Measurements from ENCODE around the gene ARFRP1. TPM values are rescaled to one million over a fixed set of nuclear protein-coding genes. Genes with fewer than 3 reads are reported as not detected.
A peak's percentile ranks its signal among the peaks of the same experiment; 100 is the strongest.

ARFRP1 gene
- total RNA-seq, 1 donor = 21.7 TPM

GRCh38 chr20:63742381-63743024, 34.7 kb upstream of the ARFRP1 start:
- Histone ChIP-seq H3K4me3 (ENCODE audit: insufficient read depth, low read length) (no peak overlapping the region), H3K27me3 (ENCODE audit: insufficient read depth, low read length) (no peaks in the 10 kb centered on the region), H2AFZ (ENCODE audit: low read length) (no peak overlapping the region), H3K79me2 (ENCODE audit: insufficient read depth, low read length) (peaks cover 4% of the 10 kb centered on the region), H4K20me1 (ENCODE audit: insufficient read depth, low read length) (peaks cover 8% of the 10 kb centered on the region), H3K27ac (ENCODE audit: low read depth, low read length) (no peak overlapping the region), H3K4me1 (ENCODE audit: insufficient read depth, low read length) (peaks cover 9% of the 10 kb centered on the region), H3K9me3 (ENCODE audit: low read depth, low read length) (no peaks in the 10 kb centered on the region), H3K4me2 (ENCODE audit: insufficient read depth, low read length) (no peak overlapping the region), H3K36me3 (ENCODE audit: insufficient read depth, low read length) (peaks cover 22% of the 10 kb centered on the region)
- TF ChIP-seq CTCF (IDR thresholded peaks at IDR 0.05; ENCODE audit: extremely low read depth, low read depth, low read length) = no peak
- DNase-seq (ENCODE audit: insufficient read length, low spot score, missing footprints) = peak; percentile 88

DNA sequence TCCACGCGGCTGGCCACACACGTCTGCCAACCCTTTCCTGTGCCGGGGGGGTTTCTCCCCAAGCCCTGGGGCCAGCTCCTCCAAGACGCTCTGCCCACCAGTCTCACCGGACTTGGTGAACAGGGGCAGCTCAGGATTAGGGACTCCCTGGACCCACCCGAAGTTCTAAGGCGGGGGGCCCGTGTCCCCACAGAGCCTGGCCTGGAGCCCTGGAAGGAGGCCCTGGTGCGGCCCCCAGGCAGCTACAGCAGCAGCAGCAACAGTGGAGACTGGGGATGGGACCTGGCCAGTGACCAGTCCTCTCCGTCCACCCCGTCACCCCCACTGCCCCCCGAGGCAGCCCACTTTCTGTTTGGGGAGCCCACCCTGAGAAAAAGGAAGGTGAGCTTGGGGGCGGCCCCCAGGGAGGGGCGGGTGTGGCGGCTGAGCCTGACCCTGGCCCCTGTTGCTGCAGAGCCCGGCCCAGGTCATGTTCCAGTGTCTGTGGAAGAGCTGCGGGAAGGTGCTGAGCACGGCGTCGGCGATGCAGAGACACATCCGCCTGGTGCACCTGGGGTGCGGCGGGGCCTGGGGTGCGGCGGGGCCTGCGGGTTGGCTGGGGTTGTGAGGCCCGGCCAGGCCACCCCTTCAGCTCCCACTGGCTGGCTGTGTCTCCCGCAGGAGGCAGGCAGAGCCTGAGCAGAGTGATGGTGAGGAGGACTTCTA, 34.1 kb upstream of the ARFRP1 start:
- no peaks in the 10 kb centered on the region for H3K9me3 ChIP-seq (ENCODE audit: low read depth, low read length)
- peak; percentile 81 for DNase-seq (ENCODE audit: insufficient read length, low spot score, missing footprints)
- H4K20me1 ChIP-seq (ENCODE audit: insufficient read depth, low read length) = peaks cover 8% of the 10 kb centered on the region
- peaks cover 22% of the 10 kb centered on the region for H3K36me3 ChIP-seq (ENCODE audit: insufficient read depth, low read length)
- H3K4me2 ChIP-seq (ENCODE audit: insufficient read depth, low read length) = peak overlapping the region; percentile 89
- no peak for TF ChIP-seq CTCF (IDR thresholded peaks at IDR 0.05; ENCODE audit: extremely low read depth, low read depth, low read length)
- H3K4me1 ChIP-seq (ENCODE audit: insufficient read depth, low read length) = peaks cover 9% of the 10 kb centered on the region
- peaks cover 4% of the 10 kb centered on the region for H3K79me2 ChIP-seq (ENCODE audit: insufficient read depth, low read length)
- no peak overlapping the region for H3K27ac ChIP-seq (ENCODE audit: low read depth, low read length)
- H3K27me3 ChIP-seq (ENCODE audit: insufficient read depth, low read length) = no peaks in the 10 kb centered on the region
- no peak overlapping the region for H2AFZ ChIP-seq (ENCODE audit: low read length)
- H3K4me3 ChIP-seq (ENCODE audit: insufficient read depth, low read length) = peak overlapping the region; percentile 77

DNA sequence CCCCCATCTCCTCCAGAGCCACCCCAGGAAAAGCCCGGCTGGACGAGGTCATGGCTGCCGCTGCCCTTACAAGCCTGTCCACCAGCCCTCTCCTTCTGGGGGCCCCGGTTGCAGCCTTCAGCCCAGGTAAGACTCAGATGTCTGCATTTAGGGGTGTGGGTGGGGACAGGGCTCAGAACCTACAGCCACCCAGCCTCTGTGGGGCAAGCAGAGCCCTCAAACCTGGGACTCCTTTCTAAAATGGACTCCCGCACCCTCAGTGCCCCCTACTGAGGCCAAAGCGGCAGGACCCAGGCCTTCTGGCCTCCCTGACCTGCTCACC, 33.5 kb upstream of the ARFRP1 start:
- no peak overlapping the region for H2AFZ ChIP-seq (ENCODE audit: low read length)
- TF ChIP-seq CTCF (IDR thresholded peaks at IDR 0.05; ENCODE audit: extremely low read depth, low read depth, low read length) = no peak
- H3K4me3 ChIP-seq (ENCODE audit: insufficient read depth, low read length) = peak overlapping the region; percentile 77
- peak overlapping the region; percentile 89 for H3K4me2 ChIP-seq (ENCODE audit: insufficient read depth, low read length)
- H3K9me3 ChIP-seq (ENCODE audit: low read depth, low read length) = no peaks in the 10 kb centered on the region
- H3K36me3 ChIP-seq (ENCODE audit: insufficient read depth, low read length) = peaks cover 22% of the 10 kb centered on the region
- no peak overlapping the region for H3K27ac ChIP-seq (ENCODE audit: low read depth, low read length)
- H3K4me1 ChIP-seq (ENCODE audit: insufficient read depth, low read length) = peaks cover 9% of the 10 kb centered on the region
- no peaks in the 10 kb centered on the region for H3K27me3 ChIP-seq (ENCODE audit: insufficient read depth, low read length)
- peaks cover 9% of the 10 kb centered on the region for H4K20me1 ChIP-seq (ENCODE audit: insufficient read depth, low read length)
- peaks cover 4% of the 10 kb centered on the region for H3K79me2 ChIP-seq (ENCODE audit: insufficient read depth, low read length)
- no peak for DNase-seq (ENCODE audit: insufficient read length, low spot score, missing footprints)

DNA sequence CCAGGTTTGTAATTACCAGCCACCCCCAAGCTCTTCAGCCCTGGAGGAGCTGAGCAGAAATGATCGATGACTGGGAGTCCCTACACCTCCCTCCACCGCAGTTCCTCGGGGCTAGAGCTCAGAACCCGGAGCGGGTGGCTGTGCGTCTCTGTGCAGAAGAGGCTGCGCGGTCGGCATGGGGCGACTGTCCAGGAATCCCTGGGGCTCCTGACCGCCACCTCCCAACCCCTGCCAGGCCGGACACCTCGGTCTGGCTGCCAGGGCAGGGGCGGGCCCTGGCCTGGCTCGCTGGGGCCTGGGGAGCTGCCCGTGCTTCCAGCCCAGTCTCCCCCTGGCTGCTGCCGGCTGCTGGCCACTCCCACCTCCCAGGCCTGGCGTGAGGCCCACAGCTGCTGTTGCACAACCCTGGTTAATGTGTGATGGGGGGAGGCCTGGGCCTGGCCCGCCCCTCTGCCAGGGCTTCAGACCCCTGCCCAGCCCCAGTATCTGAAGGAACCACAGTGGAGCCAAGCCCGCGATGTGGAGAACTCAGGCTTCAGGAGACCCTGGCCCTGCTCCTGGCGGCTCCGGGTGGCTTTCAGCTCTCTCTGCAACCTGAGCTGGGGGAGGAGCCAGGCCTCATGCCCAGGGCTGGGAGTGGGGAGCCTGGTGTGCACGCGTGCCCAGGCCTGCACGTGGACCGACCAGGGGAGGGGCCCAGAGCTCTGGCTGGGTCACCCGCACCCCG, 33.0 kb upstream of the ARFRP1 start:
- Histone ChIP-seq H3K9me3 (ENCODE audit: low read depth, low read length) (no peaks in the 10 kb centered on the region), H3K4me1 (ENCODE audit: insufficient read depth, low read length) (peaks cover 9% of the 10 kb centered on the region), H4K20me1 (ENCODE audit: insufficient read depth, low read length) (peaks cover 9% of the 10 kb centered on the region), H3K79me2 (ENCODE audit: insufficient read depth, low read length) (peaks cover 4% of the 10 kb centered on the region), H3K27ac (ENCODE audit: low read depth, low read length) (peak overlapping the region; percentile 54), H3K36me3 (ENCODE audit: insufficient read depth, low read length) (peaks cover 26% of the 10 kb centered on the region), H3K4me2 (ENCODE audit: insufficient read depth, low read length) (peak overlapping the region; percentile 89), H3K4me3 (ENCODE audit: insufficient read depth, low read length) (peak overlapping the region; percentile 77), H3K27me3 (ENCODE audit: insufficient read depth, low read length) (no peaks in the 10 kb centered on the region), H2AFZ (ENCODE audit: low read length) (peak overlapping the region; percentile 82)
- no peak for TF ChIP-seq CTCF (IDR thresholded peaks at IDR 0.05; ENCODE audit: extremely low read depth, low read depth, low read length)
- peak; percentile 100 for DNase-seq (ENCODE audit: insufficient read length, low spot score, missing footprints)
